GM21723 (cell line): ENCODE measurements around the gene AGPS.

Experiments
- ATAC-seq: cut with Tn5 transposase; IDR thresholded peaks from one replicate; pipeline ENCODE4 v1.9.1; 2021; ENCODE audit warnings: mild to moderate bottlenecking, moderate library complexity; ENCODE audit not compliant: unreplicated experiment

Gene AGPS

GRCh38 chr2:177582000-177582399 is 189.4 kb downstream of the AGPS start:
- no peak for ATAC-seq

- no peak for ATAC-seq
These were observed 191.6 kb downstream of the AGPS start for GRCh38 chr2:177584030-177584692.

GRCh38 chr2:177585234-177585863 is 192.8 kb downstream of the AGPS start:
- no peak for ATAC-seq

GRCh38 chr2:177586154-177586553 is 193.6 kb downstream of the AGPS start:
- no peak for ATAC-seq

- no peak for ATAC-seq
These were observed 194.8 kb downstream of the AGPS start for GRCh38 chr2:177587371-177587770.

- ATAC-seq, result no peak
These were observed 196.1 kb downstream of the AGPS start for GRCh38 chr2:177588671-177589070.

GRCh38 chr2:177589186-177589585 is 196.6 kb downstream of the AGPS start:
- no peak for ATAC-seq

GRCh38 chr2:177592397-177592796 is 199.8 kb downstream of the AGPS start:
- no peak for ATAC-seq

GRCh38 chr2:177592945-177593344 is 200.4 kb downstream of the AGPS start:
- no peak for ATAC-seq

- no peak for ATAC-seq
These were observed 200.8 kb downstream of the AGPS start for GRCh38 chr2:177593402-177593801.
